ENCODE data around the gene RAB7B. TPM values are rescaled to one million over a fixed set of nuclear protein-coding genes. Genes with fewer than 3 reads are reported as not detected.
A peak's percentile ranks its signal among the peaks of the same experiment; 100 is the strongest.

Gene RAB7B
- total and polyA plus RNA-seq, 2 experiments from 2014 or later, result 7.1 to 7.6 TPM

DNA sequence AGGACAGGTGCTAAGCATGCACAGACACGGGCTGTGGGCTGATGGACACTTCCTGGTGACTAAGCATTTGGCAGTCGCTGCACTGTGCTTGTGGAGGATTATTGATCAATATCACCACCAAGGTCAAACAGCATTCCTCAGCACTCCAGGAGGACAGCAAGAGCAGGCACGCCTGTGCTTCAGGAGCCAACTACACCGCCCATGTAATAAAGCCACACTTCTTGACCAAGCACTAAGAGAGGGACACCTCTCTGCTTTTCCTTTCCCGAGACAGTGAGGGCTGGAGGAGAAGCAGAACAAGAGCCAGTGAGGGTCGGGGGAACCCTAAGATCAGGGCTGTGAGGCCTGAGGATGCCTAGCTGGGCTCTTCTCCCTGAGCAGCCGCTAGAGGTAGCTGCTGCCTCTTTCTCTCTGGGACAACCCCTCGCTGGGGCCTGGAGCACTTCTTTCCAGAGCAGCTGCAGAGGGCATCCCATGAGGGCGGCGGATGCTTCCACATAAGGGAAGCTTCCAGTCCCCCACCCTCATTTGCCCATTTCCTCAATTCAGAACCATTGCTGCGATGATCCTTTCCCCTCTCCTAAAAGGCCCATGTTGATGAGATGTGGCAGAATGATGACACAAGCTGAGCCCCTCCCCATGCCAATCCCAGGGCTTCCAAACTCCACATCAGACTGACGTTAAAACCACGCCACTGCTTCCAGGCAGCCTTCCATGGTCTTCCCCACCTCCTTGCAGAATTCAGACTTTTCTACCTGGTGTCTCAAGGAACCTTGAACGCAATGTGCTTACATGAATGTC lies 19.1 kb downstream of the RAB7B start:
- Histone ChIP-seq H3K4me2 (ENCODE audit: unreplicated experiment) (no peak overlapping the region), H3K9me2 (ENCODE audit: insufficient read depth) (no peaks in the 10 kb centered on the region), H3K79me2 (ENCODE audit: insufficient read depth) (no peaks in the 10 kb centered on the region), H3K4me1 (ENCODE audit: insufficient read depth) (no peaks in the 10 kb centered on the region), H3K9me3 (ENCODE audit: low read depth) (no peaks in the 10 kb centered on the region), H3K9ac (no peak overlapping the region), H4K20me1 (ENCODE audit: insufficient read depth) (no peaks in the 10 kb centered on the region), H3F3A (ENCODE audit: insufficient read depth) (peaks cover 7% of the 10 kb centered on the region; the same call in 1 of the 2 replicates), H2AFZ (no peak overlapping the region), H3K36me3 (ENCODE audit: low read depth) (no peaks in the 10 kb centered on the region), H3K27ac (no peak overlapping the region), H3K27me3 (replicated peaks; ENCODE audit: insufficient read depth) (no peaks in the 10 kb centered on the region), H3K4me3 (no peak overlapping the region)
- peak; percentile 82 for DNase-seq
- in situ Hi-C loops (cut with MboI), result loop anchor here (10.0 kb wide), 1 partner anchor 189 kb away; no protein-coding TSS in a partner anchor
- TF ChIP-seq EZH2phosphoT487 (IDR thresholded peaks at IDR 0.05; ENCODE audit: insufficient read depth, low read depth), result no peak
- no peak for TF ChIP-seq EZH2 (IDR thresholded peaks at IDR 0.05; ENCODE audit: insufficient read depth, poor library complexity, severe bottlenecking)
- WGBS, 2 experiments (ENCODE audit: low coverage in 1 of 2, low lambda C conversion rate in 2 of 2, missing lambda C conversion rate in 2 of 2), result 30 to 31% methylated on average over 14 of the region's 14 CpGs

DNA sequence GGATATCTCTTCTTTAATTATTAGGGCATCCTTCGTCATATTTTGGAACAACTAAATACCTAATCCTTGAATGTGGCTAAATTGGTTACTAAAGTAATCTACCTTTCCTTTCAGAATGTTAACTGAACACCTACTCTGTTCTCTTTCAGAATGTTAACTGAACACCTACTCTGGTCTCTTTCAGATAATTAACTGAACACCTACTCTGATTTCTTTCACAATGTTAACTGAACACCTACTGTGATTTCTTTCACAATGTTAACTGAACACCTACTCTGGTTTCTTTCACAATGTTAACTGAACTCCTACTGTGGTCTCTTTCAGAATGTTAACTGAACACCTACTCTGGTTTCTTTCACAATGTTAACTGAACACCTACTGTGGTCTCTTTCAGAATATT lies 21.9 kb downstream of the RAB7B start:
- no peaks in the 10 kb centered on the region for H3F3A ChIP-seq (ENCODE audit: insufficient read depth)
- no peak overlapping the region for H3K4me3 ChIP-seq
- in situ Hi-C loops (cut with MboI), result loop anchor here (10.0 kb wide), 1 partner anchor 186 kb away; no protein-coding TSS in a partner anchor

DNA sequence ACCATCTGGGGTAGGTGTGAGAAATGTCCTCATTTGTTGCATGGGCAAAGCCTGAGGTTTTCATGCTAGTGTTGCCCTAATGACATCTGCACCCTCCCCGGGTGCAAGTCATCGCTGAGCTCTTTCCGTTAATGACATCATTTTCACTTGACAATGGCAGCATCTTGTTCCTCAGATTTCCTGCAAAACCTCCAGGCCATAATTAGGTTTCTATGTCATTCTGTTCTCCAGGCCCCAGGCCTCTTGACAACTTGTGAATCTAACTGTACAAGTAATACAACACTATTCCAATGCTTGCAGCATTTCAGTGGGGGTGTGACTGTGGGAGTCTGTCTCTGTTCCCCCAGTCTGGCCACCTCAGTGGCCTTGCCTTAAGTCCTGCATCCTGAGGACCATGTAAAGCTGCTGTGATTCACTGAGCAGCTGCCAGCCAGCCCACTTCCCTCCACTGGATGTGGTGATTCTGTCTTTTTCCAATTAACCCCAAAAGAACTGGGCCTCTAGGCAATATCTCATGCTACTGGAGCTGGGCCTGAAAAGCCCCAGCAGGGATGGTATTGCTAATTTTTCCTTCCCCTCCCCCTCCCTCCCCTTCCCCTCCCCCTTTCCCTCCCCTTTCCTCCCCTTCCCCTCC lies 22.8 kb downstream of the RAB7B start:
- no peaks in the 10 kb centered on the region for H3K9me3 ChIP-seq (ENCODE audit: low read depth)
- no peaks in the 10 kb centered on the region for H3F3A ChIP-seq (ENCODE audit: insufficient read depth)
- H3K36me3 ChIP-seq (ENCODE audit: low read depth), result no peaks in the 10 kb centered on the region
- H3K27ac ChIP-seq, result no peak overlapping the region
- WGBS, 2 experiments (ENCODE audit: low coverage in 1 of 2, low lambda C conversion rate in 2 of 2, missing lambda C conversion rate in 2 of 2), result 29 to 55% methylated on average over 3 of the region's 3 CpGs
- H3K4me3 ChIP-seq, result no peak overlapping the region
- no peaks in the 10 kb centered on the region for H3K79me2 ChIP-seq (ENCODE audit: insufficient read depth)
- TF ChIP-seq EZH2phosphoT487 (IDR thresholded peaks at IDR 0.05; ENCODE audit: insufficient read depth, low read depth), result no peak
- no peak for TF ChIP-seq EZH2 (IDR thresholded peaks at IDR 0.05; ENCODE audit: insufficient read depth, poor library complexity, severe bottlenecking)
- H3K9me2 ChIP-seq (ENCODE audit: insufficient read depth), result no peaks in the 10 kb centered on the region
- peak; percentile 31 for DNase-seq
- no peak overlapping the region for H3K4me2 ChIP-seq (ENCODE audit: unreplicated experiment)
- no peak overlapping the region for H2AFZ ChIP-seq
- in situ Hi-C loops (cut with MboI), result loop anchor here (10.0 kb wide), 1 partner anchor 186 kb away; no protein-coding TSS in a partner anchor
- peaks cover 10% of the 10 kb centered on the region for H3K4me1 ChIP-seq (ENCODE audit: insufficient read depth)
- H3K27me3 ChIP-seq (replicated peaks; ENCODE audit: insufficient read depth), result no peaks in the 10 kb centered on the region
- no peaks in the 10 kb centered on the region for H4K20me1 ChIP-seq (ENCODE audit: insufficient read depth)
- no peak overlapping the region for H3K9ac ChIP-seq

More for the DNA sequence above, 21.9 kb downstream of the RAB7B start:
- no peak for DNase-seq
- Histone ChIP-seq H3K4me2 (ENCODE audit: unreplicated experiment) (no peak overlapping the region), H3K9ac (no peak overlapping the region), H3K36me3 (ENCODE audit: low read depth) (no peaks in the 10 kb centered on the region), H3K79me2 (ENCODE audit: insufficient read depth) (no peaks in the 10 kb centered on the region), H3K4me1 (ENCODE audit: insufficient read depth) (peaks cover 10% of the 10 kb centered on the region), H3K27me3 (replicated peaks; ENCODE audit: insufficient read depth) (no peaks in the 10 kb centered on the region), H3K27ac (no peak overlapping the region), H4K20me1 (ENCODE audit: insufficient read depth) (no peaks in the 10 kb centered on the region), H3K9me3 (ENCODE audit: low read depth) (no peaks in the 10 kb centered on the region), H3K9me2 (ENCODE audit: insufficient read depth) (no peaks in the 10 kb centered on the region), H2AFZ (no peak overlapping the region)
- no peak for TF ChIP-seq EZH2 (IDR thresholded peaks at IDR 0.05; ENCODE audit: insufficient read depth, poor library complexity, severe bottlenecking)
- TF ChIP-seq EZH2phosphoT487 (IDR thresholded peaks at IDR 0.05; ENCODE audit: insufficient read depth, low read depth), result no peak
- WGBS, 2 experiments (ENCODE audit: low coverage in 1 of 2, low lambda C conversion rate in 2 of 2, missing lambda C conversion rate in 2 of 2), result 94 to 100% methylated on average over 1 of the region's 1 CpG

DNA sequence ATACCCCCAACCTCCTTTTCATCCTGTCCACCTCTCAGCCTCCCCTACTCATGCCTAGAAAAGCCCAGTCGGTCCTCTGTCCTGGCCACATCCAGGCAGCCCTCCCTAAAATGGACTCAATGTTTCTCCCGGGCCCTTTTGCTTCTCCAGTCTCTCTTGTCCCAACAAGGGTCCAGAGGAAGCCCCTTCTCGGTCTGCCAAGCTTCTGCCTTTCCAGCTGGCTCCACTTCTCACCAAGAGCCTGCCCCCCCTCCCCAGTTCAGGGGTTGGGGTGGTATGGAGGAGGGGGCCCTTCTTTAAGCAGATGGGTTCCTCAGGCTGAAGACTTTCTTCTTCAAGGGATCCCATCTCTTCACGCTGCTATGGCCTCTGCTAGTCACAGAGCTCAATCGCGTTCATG lies 23.9 kb downstream of the RAB7B start:
- WGBS, 2 experiments (ENCODE audit: low coverage in 1 of 2, low lambda C conversion rate in 2 of 2, missing lambda C conversion rate in 2 of 2), result 79 to 81% methylated on average over 4 to 6 of the region's 6 CpGs
- no peak overlapping the region for H3K4me2 ChIP-seq (ENCODE audit: unreplicated experiment)

More for the DNA sequence above, 23.9 kb downstream of the RAB7B start:
- Histone ChIP-seq H3K9me3 (ENCODE audit: low read depth) (no peaks in the 10 kb centered on the region), H3K9me2 (ENCODE audit: insufficient read depth) (no peaks in the 10 kb centered on the region), H3K27ac (no peak overlapping the region), H3K36me3 (ENCODE audit: low read depth) (no peaks in the 10 kb centered on the region), H3K27me3 (replicated peaks; ENCODE audit: insufficient read depth) (no peaks in the 10 kb centered on the region), H3K4me3 (no peak overlapping the region), H3K79me2 (ENCODE audit: insufficient read depth) (no peaks in the 10 kb centered on the region), H2AFZ (no peak overlapping the region), H4K20me1 (ENCODE audit: insufficient read depth) (no peaks in the 10 kb centered on the region), H3F3A (ENCODE audit: insufficient read depth) (no peaks in the 10 kb centered on the region), H3K9ac (no peak overlapping the region), H3K4me1 (ENCODE audit: insufficient read depth) (peaks cover 10% of the 10 kb centered on the region)
- TF ChIP-seq EZH2phosphoT487 (IDR thresholded peaks at IDR 0.05; ENCODE audit: insufficient read depth, low read depth) (no peak), EZH2 (IDR thresholded peaks at IDR 0.05; ENCODE audit: insufficient read depth, poor library complexity, severe bottlenecking) (no peak)
- in situ Hi-C loops (cut with MboI), result no loop called here
- DNase-seq, result no peak

All from GM23248 (cell line).